ENCODE results near the gene ATP2B2. TPM values are rescaled to one million over a fixed set of nuclear protein-coding genes. Genes with fewer than 3 reads are reported as not detected.

The ATP2B2 gene
- total and polyA plus RNA-seq, 9 of the 15 experiments (the other 6 are each of a cell fraction or from before 2014, with no cell fraction given): 0.06 TPM; not detected in 8

GRCh38 chr3:10530241-10530640 is 24.9 kb upstream of the ATP2B2 start:
- H3K4me3 ChIP-seq: no peak overlapping the region
- 0 out of 5 replicates have a peak, but pooled peaks cover 0 to 4% of the 10 kb centered on the region in 2 experiments for H3K4me1 ChIP-seq (replicated peaks in 1 of 2; ENCODE audit: control insufficient read depth in 2 of 2, insufficient read depth in 2 of 2, low read length in 2 of 2)
- in situ Hi-C loops (cut with MboI) (no loop called here), intact Hi-C loops (cut with micrococcal nuclease) (no loop called here)
- H3K79me2 ChIP-seq (ENCODE audit: control insufficient read depth, insufficient read depth, low read length): no peaks in the 10 kb centered on the region
- peaks cover 14 to 52% of the 10 kb centered on the region in 2 experiments for H3K27me3 ChIP-seq (ENCODE audit: control insufficient read depth in 2 of 2, insufficient read depth in 2 of 2, low read length in 2 of 2)
- H3K9me3 ChIP-seq (replicated peaks; ENCODE audit: control insufficient read depth, insufficient read depth, low read depth, low read length): no peaks in the 10 kb centered on the region
- ChIA-PET POLR2A (interaction anchor here (0.6 to 0.7 kb wide), 2 partner anchors 49 to 302 kb away, joined by 3 read pairs; no protein-coding TSS in a partner anchor), CTCF (ENCODE audit: low intra/inter-chr PET ratio) (no interaction called here)
- H3K4me2 ChIP-seq (ENCODE audit: insufficient read depth, low read length): no peak overlapping the region
- no peak overlapping the region for H3K9ac ChIP-seq (ENCODE audit: insufficient read depth in 1 of 2, low read depth in 2 of 2, low read length in 2 of 2)
- DNase-seq (ENCODE audit: extremely low read depth in 1 of 4, low spot score in 3 of 4) (no peak), FAIRE-seq (no peak), ATAC-seq (no peak; the same call in 2 of the 3 replicates)
- H2AFZ ChIP-seq (ENCODE audit: low read depth, low read length): no peak overlapping the region
- no peaks in the 10 kb centered on the region for H3K9me1 ChIP-seq (ENCODE audit: control insufficient read depth, insufficient read depth, low read length)
- no TSS peak for BruUV-seq (replicated peaks)
- H3K36me3 ChIP-seq (ENCODE audit: control insufficient read depth, insufficient read depth, low read length): no peaks in the 10 kb centered on the region
- TF ChIP-seq YBX1 (IDR thresholded peaks at IDR 0.05) (no peak), FOXK1 (CRISPR knock-in tag; IDR thresholded peaks at IDR 0.05; ENCODE audit: borderline replicate concordance) (no peak), HBP1 (CRISPR knock-in tag; IDR thresholded peaks at IDR 0.05) (no peak)
- WGBS (ENCODE audit: insufficient coverage, low coverage, missing lambda C conversion rate): 4% methylated on average over 13 of the region's 13 CpGs
- peaks cover 6% of the 10 kb centered on the region; the same call in 1 of the 2 replicates for H4K20me1 ChIP-seq (replicated peaks; ENCODE audit: control insufficient read depth, insufficient read depth, low read length)
- H3K27ac ChIP-seq (ENCODE audit: extremely low read depth, low read depth, low read length): no peak overlapping the region

GRCh38 chr3:10529809-10530208 is 24.4 kb upstream of the ATP2B2 start:
- no peak for DNase-seq (ENCODE audit: extremely low read depth in 1 of 4, low spot score in 3 of 4)
- intact Hi-C loops (cut with micrococcal nuclease): no loop called here
- TF ChIP-seq ZNF143 (CRISPR knock-in tag; IDR thresholded peaks at IDR 0.05) (no peak), HDAC1 (IDR thresholded peaks at IDR 0.05) (no peak), ZNF512 (tag; IDR thresholded peaks at IDR 0.05) (no peak), MTF1 (CRISPR knock-in tag; IDR thresholded peaks at IDR 0.05; ENCODE audit: borderline replicate concordance) (no peak), SNRNP70 (optimal IDR thresholded peaks at IDR 0.05; ENCODE audit: low read depth, low read length) (no peak), NR4A1 (CRISPR knock-in tag; IDR thresholded peaks at IDR 0.05) (no peak), NR4A1 (tag; IDR thresholded peaks at IDR 0.05) (no peak), NCOA2 (IDR thresholded peaks at IDR 0.05; ENCODE audit: partially characterized antibody in 2 of 2) (no peak), MLLT1 (IDR thresholded peaks at IDR 0.05) (no peak), FOXK1 (CRISPR knock-in tag; IDR thresholded peaks at IDR 0.05; ENCODE audit: borderline replicate concordance) (no peak)

More at GRCh38 chr3:10529809-10530208, 24.4 kb upstream of the ATP2B2 start:
- Histone ChIP-seq H3K79me2 (ENCODE audit: control insufficient read depth, insufficient read depth, low read length) (no peaks in the 10 kb centered on the region), H2AFZ (ENCODE audit: low read depth, low read length) (no peak overlapping the region), H3K27ac (ENCODE audit: extremely low read depth, low read depth, low read length) (no peak overlapping the region), H3K27me3 (ENCODE audit: control insufficient read depth in 2 of 2, insufficient read depth in 2 of 2, low read length in 2 of 2) (peaks cover 17 to 55% of the 10 kb centered on the region in 2 experiments), H3K9me1 (ENCODE audit: control insufficient read depth, insufficient read depth, low read length) (no peaks in the 10 kb centered on the region), H3K36me3 (ENCODE audit: control insufficient read depth, insufficient read depth, low read length) (no peaks in the 10 kb centered on the region), H3K9me3 (replicated peaks; ENCODE audit: control insufficient read depth, insufficient read depth, low read depth, low read length) (no peaks in the 10 kb centered on the region), H3K9ac (ENCODE audit: insufficient read depth in 1 of 2, low read depth in 2 of 2, low read length in 2 of 2) (no peak overlapping the region), H3K4me2 (ENCODE audit: insufficient read depth, low read length) (no peak overlapping the region), H3K4me1 (replicated peaks in 1 of 2; ENCODE audit: control insufficient read depth in 2 of 2, insufficient read depth in 2 of 2, low read length in 2 of 2) (0 out of 5 replicates have a peak, but pooled peaks cover 0 to 4% of the 10 kb centered on the region in 2 experiments), H3K4me3 (no peak overlapping the region), H4K20me1 (replicated peaks; ENCODE audit: control insufficient read depth, insufficient read depth, low read length) (peaks cover 6% of the 10 kb centered on the region; the same call in 1 of the 2 replicates)
- ChIA-PET CTCF (ENCODE audit: low intra/inter-chr PET ratio) (no interaction called here), POLR2A (interaction anchor here (0.6 kb wide), 1 partner anchor 302 kb away, joined by 3 read pairs; no protein-coding TSS in a partner anchor)
- FAIRE-seq (no peak), ATAC-seq (no peak)
- 2% methylated on average over 13 of the region's 13 CpGs for WGBS (ENCODE audit: insufficient coverage, low coverage, missing lambda C conversion rate)
- no TSS peak for BruUV-seq (replicated peaks)
- in situ Hi-C loops (cut with MboI): no loop called here
